ENCODE measurements around the gene ECI1.
"Not testable (repeated sequence)": the region's sequence is repeated elsewhere in the genome, so short reads cannot be mapped to it uniquely, and the experiment has no call there.

ECI1 gene

DNA sequence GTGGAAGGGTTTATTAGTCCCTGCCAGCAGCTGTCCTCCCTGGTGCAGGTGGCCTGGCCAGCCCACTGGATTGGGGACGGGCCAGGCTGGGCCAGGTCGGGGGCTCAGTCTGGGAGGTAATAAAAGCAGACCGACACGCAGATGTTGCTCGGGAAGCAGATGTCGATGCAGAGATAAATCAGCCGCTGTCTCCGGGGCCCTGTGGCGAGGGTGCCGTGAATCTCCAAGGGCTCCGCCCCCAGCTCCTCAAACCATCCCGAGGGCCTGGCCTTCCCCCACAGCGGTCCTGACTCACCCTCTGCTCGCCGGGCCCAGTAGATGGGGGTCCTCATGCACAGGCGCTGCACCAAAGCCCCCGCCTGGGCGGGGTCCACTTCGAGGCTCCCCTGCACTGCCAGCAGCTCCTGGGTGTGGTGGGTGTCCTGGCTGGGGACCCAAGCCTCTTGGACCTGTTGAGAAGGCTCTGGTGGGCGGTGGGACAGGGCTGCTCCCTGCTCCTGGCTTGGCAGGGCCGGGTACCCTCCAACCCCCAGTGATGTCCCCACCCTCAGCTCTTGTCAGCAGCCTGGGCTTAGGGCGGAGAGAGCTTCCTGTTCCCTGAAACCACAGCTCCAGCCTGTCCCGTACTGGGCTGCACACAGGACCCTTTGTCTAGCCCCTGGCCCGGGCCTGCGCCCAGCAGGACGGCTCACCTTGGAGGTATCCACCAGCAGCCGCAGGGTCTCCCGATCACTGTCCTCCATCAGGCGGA, 42.0 kb downstream of the ECI1 start:
- no peak for DNase-seq

DNA sequence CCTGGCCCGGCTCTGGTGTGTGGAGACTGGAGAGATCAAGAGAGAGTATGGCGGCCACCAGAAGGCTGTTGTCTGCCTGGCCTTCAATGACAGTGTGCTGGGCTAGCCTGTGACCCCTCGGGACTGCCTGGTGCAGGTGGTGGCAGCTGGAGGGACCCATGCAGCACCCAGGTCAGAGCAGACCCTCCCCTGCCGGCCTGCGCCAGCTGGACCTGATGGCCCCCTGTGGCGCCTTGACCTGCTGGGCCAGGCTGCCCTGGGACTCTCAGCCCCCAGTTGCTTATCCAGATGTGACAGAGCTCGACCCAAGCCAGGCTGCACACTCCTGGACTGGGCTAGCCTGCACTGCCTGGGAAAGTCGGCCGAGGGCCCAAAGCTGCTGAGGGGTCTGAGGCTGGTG, 42.6 kb downstream of the ECI1 start:
- DNase-seq = no peak

DNA sequence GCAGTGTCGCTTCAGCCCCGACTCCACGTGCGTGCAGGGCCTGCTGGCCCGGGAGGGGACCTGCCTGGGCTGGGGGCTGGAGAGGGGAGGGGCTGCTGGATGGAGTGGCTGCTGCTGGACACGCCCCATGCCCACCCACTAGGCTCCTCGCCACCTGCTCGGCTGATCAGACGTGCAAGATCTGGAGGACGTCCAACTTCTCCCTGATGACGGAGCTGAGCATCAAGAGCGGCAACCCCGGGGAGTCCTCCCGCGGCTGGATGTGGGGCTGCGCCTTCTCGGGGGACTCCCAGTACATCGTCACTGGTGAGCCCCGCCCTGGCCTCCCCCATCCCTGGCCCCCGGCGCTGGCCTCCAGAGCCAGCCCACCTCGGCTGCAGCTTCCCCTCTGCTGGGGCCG, 43.1 kb downstream of the ECI1 start:
- DNase-seq = no peak

DNA sequence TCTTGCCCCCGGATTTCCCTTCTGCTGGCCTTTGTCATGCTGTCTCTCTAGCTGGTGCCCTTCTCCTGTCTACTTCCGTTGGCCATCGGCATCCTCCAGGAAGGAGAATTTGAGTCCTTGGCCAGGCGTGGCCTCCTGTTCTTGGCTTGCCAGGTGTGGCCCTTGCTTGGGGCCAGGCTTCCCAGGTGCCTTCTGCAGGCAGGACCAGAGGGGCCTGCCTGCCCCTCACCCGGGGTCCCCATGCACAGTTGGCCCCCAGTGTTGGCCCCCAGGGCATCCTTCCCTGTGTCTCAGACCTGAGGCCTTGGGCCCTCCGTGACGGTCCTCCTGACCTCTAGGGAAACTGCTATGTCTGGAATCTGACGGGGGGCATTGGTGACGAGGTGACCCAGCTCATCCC, 43.5 kb downstream of the ECI1 start:
- DNase-seq = no peak

DNA sequence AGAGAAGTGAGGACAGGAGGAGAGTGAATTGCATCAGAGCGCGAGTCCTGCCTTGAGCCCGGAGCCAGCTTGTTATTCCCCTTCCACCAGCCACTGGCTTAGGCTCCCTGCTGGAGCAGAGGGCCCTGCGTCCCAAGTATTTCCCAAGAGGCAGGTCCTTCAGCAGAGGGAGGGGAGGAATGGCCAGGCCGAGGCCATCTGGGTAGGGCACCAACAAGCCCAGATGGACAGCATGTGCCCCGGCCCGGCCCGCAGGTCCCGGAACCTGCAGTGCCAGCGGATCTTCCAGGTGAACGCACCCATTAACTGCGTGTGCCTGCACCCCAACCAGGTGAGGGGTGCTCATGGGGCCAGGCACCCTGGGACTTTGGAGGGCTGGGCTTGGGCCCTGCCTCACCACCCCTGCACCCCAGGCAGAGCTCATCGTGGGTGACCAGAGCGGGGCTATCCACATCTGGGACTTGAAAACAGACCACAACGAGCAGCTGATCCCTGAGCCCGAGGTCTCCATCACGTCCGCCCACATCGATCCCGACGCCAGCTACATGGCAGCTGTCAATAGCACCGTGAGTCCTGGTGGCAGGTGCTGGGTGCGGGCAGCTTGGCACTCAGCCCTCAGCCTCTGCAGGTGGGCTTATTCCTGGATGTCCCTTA, 44.5 kb downstream of the ECI1 start:
- no peak for DNase-seq

DNA sequence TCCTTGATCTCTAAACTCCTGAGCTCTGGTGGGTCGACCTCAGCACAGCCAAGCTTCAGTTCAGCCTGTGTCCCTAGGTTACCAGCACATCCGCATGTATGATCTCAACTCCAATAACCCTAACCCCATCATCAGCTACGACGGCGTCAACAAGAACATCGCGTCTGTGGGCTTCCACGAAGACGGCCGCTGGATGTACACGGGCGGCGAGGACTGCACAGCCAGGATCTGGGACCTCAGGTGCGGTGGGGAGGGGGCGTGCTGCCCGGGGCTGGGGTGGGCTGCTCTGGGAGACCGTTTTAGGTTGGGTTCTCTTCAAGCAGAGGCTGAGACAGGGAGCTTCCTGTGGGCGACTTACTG, 45.0 kb downstream of the ECI1 start:
- no peak for DNase-seq

DNA sequence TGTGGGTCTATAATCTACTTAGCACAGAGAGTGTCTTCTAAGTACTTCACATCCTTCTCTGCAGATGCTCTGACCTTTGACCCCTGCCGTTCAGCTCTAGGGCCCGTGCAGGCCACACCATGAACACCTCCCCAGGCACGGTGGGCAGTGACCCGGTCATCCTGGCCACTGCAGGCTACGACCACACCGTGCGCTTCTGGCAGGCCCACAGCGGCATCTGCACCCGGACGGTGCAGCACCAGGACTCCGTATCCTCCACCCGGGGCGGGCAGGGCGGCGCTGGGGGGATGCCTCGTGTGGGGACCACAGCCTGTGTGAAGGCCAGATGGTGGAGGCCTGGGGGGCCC, 45.4 kb downstream of the ECI1 start:
- DNase-seq = no peak

DNA sequence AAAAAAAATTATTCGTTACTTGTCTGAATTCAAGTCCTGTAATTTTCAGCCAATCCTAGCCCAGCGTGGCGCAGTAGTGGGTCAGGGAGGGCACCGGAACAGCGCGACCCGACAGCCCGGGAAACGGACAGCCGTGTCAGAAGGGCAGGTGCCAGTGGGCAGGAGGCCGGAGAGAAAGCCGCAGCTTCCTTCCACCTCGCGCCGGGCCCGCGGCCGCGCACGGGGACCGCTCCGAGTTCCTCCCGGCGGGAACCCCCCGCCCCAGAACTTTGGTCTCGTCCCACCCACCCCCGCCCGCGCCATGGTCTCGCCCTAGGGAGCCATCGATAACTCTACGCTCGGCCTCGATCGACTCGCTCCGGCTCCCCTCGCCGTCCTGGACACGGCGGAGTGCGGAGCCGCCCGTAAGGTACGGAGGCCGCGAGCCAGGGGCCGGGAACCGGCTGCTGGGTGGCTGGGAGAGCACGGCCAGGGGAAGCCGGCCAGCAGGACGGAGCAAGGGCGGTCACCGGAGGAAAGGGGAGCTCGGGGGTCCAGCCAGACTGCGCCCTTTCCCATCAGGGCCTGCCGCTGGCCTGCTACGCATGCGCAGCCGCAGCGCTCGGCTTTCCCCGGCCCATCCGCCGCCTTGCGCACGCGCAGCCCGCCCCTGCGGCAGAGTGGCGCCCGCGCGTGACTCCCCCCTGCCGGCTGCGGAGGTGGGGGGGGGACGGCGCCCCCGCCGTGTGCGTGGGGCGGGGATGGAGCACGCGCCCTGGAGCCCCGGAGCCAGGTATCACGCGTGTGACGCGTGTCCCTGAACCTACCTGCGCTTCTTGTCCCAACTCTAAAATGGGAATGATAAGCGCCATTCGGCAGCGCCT, 46.1 kb downstream of the ECI1 start, which contains the start of gene MLST8:
MLST8 (plus strand) TSS at position 351 of the 863 bp plus-strand sequence. CDS start 632 bp downstream, outside the sequence.
- DNase-seq = peak; percentile 86

DNA sequence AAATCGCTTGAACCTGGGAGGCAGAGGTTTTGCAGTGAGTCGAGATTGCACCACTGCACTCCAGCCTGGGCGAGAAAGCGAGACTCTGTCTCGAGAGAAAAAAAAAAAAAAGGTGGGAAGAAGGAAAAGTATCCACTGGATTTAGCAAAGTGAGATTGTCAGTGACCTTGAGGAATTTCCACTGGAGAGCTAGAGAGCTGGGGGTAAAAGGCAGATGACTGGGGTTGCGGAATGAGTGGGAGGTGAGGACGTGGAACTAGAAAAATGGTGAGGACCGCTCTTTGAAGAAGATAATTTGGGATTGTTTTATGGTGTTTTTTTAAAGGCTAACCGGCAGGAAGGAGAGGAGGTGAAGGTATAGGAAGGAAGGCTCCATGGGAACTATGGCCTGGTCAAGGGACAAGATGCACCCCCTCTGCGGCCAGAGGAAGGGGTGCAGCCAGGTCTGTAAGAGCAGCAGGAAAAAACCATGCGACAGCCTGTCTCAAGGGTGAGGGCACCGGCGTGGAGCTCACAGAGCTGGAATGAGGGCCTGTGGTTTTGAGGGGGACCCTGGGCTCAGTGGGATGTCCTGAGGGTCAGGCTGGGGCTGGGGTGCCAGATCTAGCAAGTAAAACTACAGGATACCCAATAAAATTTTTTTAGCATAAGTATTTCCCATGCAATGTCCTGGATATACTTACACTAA, 46.8 kb downstream of the ECI1 start:
- DNase-seq = no peak

DNA sequence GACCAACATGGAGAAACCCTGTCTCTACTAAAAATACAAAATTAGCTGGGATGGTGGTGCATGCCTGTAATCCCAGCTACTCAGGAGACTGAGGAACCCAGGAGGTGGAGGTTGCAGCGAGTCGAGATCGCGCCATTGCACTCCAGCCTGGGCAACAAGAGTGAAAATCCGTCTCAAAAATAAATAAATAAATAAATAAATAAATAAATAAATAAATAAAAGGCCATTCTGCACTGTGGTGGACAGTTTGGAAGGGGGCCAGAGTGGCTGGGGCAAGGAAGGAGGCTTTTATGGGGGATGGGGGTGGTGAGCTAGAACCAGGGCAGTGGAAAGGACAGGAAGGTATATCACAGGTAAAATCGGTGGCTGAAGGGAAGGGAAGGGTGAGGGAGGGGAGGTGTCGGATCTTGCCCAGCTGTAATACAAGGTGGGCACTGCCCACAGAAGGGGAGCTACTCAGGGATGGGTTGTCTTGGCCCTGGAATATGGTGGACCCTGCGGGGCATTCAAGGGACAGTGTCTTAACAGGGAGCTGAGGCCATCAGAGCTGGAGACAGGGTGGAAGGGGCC, 48.2 kb downstream of the ECI1 start:
- not testable (repeated sequence) for DNase-seq

DNA sequence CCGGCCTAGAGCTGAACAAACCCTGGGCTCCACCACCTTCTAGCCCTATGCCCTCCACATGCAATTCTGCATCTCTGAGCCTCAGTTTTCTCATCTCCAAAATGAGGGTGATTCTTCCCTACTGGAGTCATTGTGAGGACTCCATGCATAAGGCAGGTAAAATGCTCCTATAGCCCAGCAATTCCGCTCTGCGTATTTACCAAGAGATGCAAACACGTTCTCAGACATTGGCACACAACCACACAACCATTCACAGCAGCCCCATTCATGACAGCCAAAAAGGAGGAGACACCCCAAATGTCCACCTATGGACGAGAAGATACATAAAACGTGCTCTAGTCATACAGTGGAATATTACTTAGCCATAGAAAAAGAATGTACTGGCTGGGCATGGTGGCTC, 51.1 kb downstream of the ECI1 start:
- no peak for DNase-seq

DNA sequence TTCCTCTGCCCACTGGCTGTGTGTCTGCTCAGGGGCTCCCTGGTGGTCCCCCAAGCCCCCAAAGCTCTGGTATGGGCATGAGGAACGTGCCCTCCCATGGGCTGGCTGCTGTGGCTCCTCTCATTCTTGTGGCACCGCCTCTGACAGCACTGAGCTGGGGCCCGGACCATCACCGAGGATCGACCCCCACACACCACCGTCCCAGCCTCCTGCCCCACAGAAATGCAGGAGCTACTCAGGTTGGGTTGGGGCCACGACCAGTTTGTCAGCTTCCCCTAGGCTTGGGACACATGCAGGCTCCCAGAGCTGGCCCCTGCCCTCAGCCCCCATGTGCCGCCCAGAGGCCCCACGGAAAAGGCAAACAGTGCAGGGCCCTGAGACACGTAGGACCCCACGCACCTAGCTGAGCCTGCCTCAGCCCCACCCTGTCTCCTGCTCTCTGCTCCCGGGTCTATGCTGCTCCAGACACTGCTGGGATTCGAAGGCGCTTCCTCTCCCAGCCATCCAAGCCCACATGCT, 51.7 kb downstream of the ECI1 start:
- DNase-seq = no peak

DNA sequence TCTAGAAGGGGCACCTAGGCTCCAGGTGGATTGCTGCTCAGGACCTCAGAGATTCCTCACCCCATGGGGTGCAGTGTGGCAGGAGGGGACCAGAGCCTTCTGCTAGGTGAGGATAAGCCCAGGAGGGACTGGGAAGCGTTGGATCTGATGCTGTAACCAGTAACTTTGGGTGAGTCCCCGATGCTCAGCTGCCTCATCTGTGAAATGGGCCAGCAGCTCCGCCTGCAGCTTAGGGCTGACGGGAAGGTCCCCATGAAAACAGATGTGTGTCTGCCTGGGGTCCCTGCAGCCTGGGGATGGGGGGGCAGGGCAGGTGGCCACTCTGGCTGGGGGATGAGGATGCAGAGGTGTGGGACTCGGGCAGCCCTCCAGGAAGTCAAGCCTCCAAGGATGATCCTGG, 52.3 kb downstream of the ECI1 start:
- DNase-seq = no peak

DNA sequence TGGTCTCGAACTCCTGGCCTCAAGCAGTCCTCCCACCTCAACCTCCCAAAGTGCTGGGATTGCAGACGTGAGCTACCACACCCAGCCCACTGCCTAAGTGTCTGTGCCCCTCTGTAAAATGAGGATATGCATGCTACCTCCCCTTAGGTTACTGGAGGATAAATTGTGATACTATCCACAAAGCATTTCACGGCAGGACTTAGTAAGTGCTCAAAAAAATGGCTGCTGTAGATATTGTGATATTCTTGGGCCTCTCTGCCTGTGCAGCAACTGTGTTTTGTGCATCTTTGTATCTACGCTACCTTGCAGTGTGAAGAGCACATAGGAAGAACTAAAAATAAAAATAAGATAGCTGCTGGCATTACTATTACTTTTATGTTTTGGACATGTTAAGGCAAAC, 53.1 kb downstream of the ECI1 start:
- no peak for DNase-seq

DNA sequence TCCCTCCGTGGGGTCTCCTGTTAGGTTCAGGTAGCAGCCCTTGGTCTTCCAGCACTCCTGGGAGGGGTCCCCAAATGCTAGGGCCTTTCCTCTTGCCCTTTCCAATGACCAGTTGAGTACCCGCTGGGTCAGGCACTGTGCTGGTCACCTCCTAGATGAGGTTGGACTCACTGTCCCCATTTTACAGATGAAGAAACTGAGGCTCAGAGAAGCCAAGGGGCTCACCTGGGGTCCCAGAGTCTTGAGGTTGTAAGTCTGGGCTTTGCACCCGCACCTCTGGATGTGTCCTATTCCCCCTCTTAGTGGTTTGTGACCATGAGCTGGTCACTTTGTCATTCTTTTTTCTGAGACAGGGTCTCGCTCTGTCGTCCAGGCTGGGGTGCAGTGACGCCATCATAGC, 53.6 kb downstream of the ECI1 start:
- no peak for DNase-seq

DNA sequence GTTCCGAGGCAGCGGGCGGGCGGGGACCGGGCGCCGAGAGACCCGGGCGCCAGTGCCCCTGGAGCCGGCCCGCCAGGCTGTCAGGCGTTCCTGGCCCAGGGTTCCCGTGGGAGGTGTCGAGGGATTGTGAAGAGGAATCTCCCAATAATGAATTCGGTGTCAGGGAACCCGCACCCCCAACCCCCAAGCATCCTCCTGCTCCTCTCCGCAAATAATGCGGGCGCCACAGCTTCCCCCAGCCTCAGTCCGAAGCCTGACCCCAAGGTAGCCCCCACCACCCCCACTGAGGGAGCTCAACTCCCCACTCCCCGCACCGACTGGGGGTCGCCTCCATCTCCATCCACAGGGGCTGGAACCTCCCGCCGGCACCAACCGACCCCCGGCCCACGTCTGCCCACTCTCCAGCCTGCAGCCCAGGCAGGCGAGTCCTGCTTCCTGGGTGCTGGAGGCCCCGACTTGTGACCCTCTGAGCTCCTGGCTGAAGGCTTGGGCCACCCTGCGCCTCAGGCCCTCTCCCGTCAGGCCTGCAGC, 54.3 kb downstream of the ECI1 start:
- no peak for DNase-seq

DNA sequence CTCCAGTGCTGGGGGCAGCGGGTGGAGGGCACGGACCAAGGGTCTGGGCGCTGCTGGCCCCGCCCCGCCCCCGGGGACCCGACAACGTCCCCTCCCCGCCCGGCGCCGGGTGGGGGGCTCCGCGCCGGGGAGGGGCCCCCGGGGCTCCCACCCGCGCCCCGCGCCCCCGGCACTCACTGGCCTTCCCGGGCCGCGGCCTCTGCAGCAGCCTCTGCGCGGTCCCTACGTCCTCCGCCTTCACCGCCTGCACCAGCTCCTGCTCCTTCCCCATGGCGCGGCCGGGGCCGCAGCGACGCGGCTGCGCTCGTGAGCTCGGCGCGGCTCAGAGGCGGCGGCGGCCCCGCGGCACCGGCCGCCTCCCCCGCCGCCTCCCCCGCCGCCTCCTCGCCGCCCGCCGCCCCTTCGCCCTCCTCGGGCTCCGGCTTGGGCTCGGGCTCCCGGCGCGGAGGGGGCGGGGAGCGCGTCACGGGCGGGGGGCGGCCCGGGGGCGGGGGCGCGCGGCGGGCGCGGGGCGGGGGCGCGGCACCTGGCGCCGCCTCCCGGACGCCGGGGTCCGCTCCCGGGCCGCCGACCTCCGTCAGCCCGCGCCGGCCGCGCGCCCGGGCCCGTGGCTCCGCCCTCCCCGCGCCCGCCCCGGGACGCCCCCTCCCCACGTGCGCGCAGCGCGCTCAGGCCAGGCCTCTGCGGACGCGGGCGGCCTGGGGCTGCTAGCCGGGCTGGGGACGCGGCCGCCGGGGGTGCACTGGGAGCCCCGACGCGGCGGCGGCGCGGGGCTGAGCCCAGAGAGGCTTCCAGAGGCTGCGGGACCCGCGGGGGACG, 55.0 kb downstream of the ECI1 start, which contains the start of gene CASKIN1:
CASKIN1 (minus strand) TSS at position 444 of the 819 bp plus-strand sequence; CDS start at position 271, 173 bp downstream.
- DNase-seq = no peak

DNA sequence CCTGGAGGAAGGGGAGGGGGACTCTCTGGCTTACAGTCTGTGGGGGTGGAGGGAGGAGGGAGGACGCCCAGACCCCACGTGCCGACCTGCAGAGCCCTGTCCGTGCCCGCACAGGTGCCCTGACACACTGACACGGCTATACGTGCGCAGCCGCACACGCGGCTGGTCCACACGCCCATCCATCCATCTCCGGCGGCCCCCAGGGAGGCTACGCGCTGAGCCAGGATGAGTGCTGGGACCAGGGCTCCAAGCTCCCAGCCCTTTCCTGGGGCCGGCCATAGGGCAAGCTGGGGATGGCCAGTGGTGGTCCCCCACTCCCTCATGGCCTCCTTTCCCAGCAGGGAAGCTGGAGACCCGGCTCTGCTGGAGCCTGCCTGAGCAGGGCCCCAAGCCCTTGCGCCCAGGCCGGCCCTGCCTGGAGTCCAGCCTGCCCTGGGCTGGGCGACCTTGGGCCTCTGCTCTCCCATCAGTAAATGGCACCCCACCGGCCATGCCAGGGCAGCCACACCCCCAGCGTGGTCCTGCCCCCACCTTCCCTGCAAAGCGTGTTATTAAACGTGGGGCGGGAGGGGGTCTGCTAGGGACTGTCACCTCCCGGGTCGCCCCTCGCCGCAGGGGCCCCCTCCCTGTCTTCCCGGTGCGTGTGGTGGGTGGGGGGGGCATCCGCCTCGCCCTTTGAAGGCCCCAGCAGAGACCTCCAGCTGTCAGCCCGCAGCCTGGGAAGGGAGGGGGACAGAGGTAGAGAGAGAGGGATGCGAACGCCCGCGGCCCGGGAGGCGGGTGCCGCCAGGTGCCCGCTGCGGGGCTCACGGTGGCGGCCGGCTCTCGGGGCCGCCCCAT, 55.8 kb downstream of the ECI1 start:
- DNase-seq = no peak

DNA sequence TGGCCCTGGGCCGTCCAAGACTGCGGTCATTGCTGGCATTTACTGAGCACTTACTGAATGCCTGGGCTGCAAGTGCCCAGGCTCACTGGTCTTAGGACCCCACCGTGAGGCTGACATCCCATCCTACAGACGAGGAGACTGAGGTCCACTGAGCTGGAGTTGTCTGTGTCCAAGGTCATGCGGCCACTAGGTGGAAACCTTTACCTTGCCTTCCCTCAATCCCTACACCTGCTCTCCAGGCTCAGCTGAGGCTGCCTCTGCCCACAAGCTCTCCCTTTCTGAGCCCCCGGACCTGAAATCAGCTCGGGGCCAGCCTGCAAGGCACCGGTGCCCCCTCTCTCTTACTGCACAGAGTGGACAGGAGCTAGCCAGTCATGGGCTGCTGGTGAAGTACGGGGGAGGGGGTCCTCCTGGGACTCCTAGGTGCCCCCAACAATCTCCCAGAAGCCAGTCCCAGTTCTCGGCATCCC, 56.5 kb downstream of the ECI1 start:
- DNase-seq = peak; percentile 20

DNA sequence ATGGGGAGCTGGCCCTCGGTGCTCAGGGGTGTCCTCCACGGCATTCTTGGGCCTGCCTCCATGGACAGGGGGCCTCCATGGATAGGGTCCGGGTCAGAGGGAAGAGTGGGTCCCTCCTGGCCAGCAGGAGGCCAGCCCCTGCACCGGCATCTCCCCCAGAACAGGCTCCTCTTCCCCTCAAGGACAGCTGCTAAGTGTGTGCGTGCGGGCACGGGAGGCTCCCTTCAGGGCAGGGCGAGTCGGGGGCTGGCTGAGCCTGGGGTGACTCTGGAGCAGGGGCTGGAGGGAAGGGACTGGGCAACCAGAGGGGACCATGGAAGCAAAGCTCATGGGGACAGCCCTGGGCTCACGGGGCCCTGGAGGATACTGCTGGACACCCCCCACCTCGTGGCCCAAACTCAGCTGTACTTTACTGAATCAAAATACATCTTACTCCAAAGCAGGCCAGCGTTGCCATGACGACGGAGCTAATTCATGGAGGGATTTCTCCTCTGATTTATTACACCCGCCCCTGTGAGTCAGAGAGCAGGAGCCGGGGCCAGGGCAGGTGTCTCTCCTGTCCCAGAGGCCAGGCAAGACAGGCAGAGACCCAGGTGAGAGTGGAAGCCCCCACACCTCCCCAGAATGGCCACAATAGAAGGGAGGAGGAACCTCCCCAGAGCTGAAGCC, 57.1 kb downstream of the ECI1 start:
- peak; percentile 45 for DNase-seq
